Neuronal stem cell (in vitro differentiated cells): ENCODE measurements around the gene GMDS.

Source experiments
- DNase-seq: peaks from one replicate; pipeline ENCODE4 v3.0.0-alpha.2; 2013; ENCODE audit warnings: low spot score
- H2AFZ ChIP-seq: one replicate; pipeline ENCODE4 v1.6.1; 2013; ENCODE audit warnings: mild to moderate bottlenecking, low read length, inconsistent platforms
- H2AK5ac ChIP-seq: 2 replicates; pipeline ENCODE4 v1.6.1; 2013; ENCODE audit warnings: low read depth, mild to moderate bottlenecking, inconsistent platforms, low read length, moderate library complexity, mixed read lengths
- H2BK120ac ChIP-seq: 2 replicates; pipeline ENCODE4 v1.6.1; 2013; ENCODE audit warnings: low read depth, mild to moderate bottlenecking, inconsistent platforms, low read length, moderate library complexity, mixed read lengths
- H2BK12ac ChIP-seq: one replicate; pipeline ENCODE4 v1.6.1; 2013; ENCODE audit warnings: low read length, inconsistent platforms
- H2BK15ac ChIP-seq: 2 replicates; pipeline ENCODE4 v1.6.1; 2013; ENCODE audit warnings: mild to moderate bottlenecking, low read length, inconsistent platforms, mixed read lengths
- H2BK5ac ChIP-seq: one replicate; pipeline ENCODE4 v1.6.1; 2013; ENCODE audit warnings: inconsistent platforms, mild to moderate bottlenecking, low read length, moderate library complexity
- H3K14ac ChIP-seq: one replicate; pipeline ENCODE4 v1.6.1; 2013; ENCODE audit warnings: low read length, inconsistent platforms
- H3K18ac ChIP-seq: 2 replicates; pipeline ENCODE4 v1.6.1; 2013; ENCODE audit warnings: low read length, inconsistent platforms
- H3K23ac ChIP-seq: 2 replicates; pipeline ENCODE4 v1.6.1; 2013; ENCODE audit warnings: low read depth, mild to moderate bottlenecking, mixed read lengths, low read length, inconsistent platforms; ENCODE audit not compliant: poor library complexity
- H3K27ac ChIP-seq: replicated peaks from 3 replicates; pipeline ENCODE4 v1.5.1; 2013; ENCODE audit warnings: low read length, inconsistent platforms
- H3K27me3 ChIP-seq, 3 experiments: 2 replicates each; pipeline ENCODE4 v1.6.1; 2013; ENCODE audit warnings: low read length in 3 of 3, mild to moderate bottlenecking in 2 of 3, inconsistent platforms in 1 of 3, low read depth in 1 of 3, mixed read lengths in 1 of 3, moderate library complexity in 1 of 3; ENCODE audit not compliant: control insufficient read depth in 3 of 3, insufficient read depth in 3 of 3
- H3K36me3 ChIP-seq, 2 donors: replicated peaks in 1 of 2; 2 replicates each; pipeline ENCODE4 v1.6.1; 2013; ENCODE audit warnings: low read length in 2 of 2; ENCODE audit not compliant: control insufficient read depth in 2 of 2, insufficient read depth in 2 of 2
- H3K4ac ChIP-seq: 2 replicates; pipeline ENCODE4 v1.6.1; 2013; ENCODE audit warnings: inconsistent platforms, mild to moderate bottlenecking, low read length, moderate library complexity
- H3K4me1 ChIP-seq, 2 donors: 1 replicate in 1 of 2; 2 replicates in 1 of 2; pipeline ENCODE4 v1.6.1; 2013; ENCODE audit warnings: low read length in 2 of 2, low read depth in 1 of 2; ENCODE audit not compliant: control insufficient read depth in 2 of 2, insufficient read depth in 1 of 2
- H3K4me2 ChIP-seq: one replicate; pipeline ENCODE4 v1.6.1; 2013; ENCODE audit warnings: mild to moderate bottlenecking, low read length, inconsistent platforms; ENCODE audit not compliant: insufficient read depth, poor library complexity, severe bottlenecking
- H3K4me3 ChIP-seq, 2 donors: 2 replicates each; pipeline ENCODE4 v1.5.1; 2013; ENCODE audit warnings: low read length in 2 of 2, mild to moderate bottlenecking in 2 of 2, inconsistent platforms in 1 of 2, moderate library complexity in 1 of 2
- H3K79me1 ChIP-seq: one replicate; pipeline ENCODE4 v1.6.1; 2013; ENCODE audit warnings: low read depth, mild to moderate bottlenecking, inconsistent platforms, low read length, moderate library complexity
- H3K9ac ChIP-seq: one replicate; pipeline ENCODE4 v1.6.1; 2013; ENCODE audit warnings: mild to moderate bottlenecking, low read depth, low read length, inconsistent platforms; ENCODE audit not compliant: poor library complexity
- H3K9me3 ChIP-seq, 2 donors: replicated peaks in 1 of 2; 2 replicates each; pipeline versions ENCODE3 to v1.6.1; 2013; ENCODE audit warnings: low read length in 2 of 2, mild to moderate bottlenecking in 2 of 2, inconsistent platforms in 1 of 2, low read depth in 1 of 2, mixed read lengths in 1 of 2, moderate library complexity in 1 of 2; ENCODE audit not compliant: control insufficient read depth in 2 of 2, insufficient read depth in 1 of 2
- H4K8ac ChIP-seq: one replicate; pipeline ENCODE4 v1.6.1; 2013; ENCODE audit warnings: low read depth, mild to moderate bottlenecking, inconsistent platforms, low read length, moderate library complexity
- H4K91ac ChIP-seq: one replicate; pipeline ENCODE4 v1.6.1; 2013; ENCODE audit warnings: low read length, low read depth, mild to moderate bottlenecking, inconsistent platforms; ENCODE audit not compliant: poor library complexity
- WGBS, 2 donors: extraction: QIAGEN DNeasy Blood & Tissue Kit; methylation state at CpG; one replicate each; pipeline ENCODE4 v1.1.7; 2013; ENCODE audit warnings: missing lambda C conversion rate in 2 of 2, mixed read lengths in 1 of 2; ENCODE audit not compliant: insufficient read length in 2 of 2, insufficient replicate concordance in 1 of 2; ENCODE audit errors: extremely low coverage in 2 of 2; 5-methylcytosine and 5-hydroxymethylcytosine counted together

Gene GMDS

GRCh38 chr6:1701668-1702353 lies 543.6 kb downstream of the GMDS start:
- Histone ChIP-seq H3K36me3 (no peaks in the 10 kb centered on the region), H4K8ac (no peak overlapping the region), H2BK15ac (no peak overlapping the region), H2BK12ac (no peak overlapping the region), H3K4me2 (no peak overlapping the region), H2BK5ac (no peak overlapping the region), H3K9ac (no peak overlapping the region), H3K9me3 (peaks cover 0 to 2% of the 10 kb centered on the region in 2 donors), H3K27me3 (no peaks in the 10 kb centered on the region), H3K14ac (no peak overlapping the region), H2BK120ac (no peak overlapping the region), H3K27ac (no peak overlapping the region), H3K4me3 (no peak overlapping the region), H3K4ac (no peak overlapping the region), H4K91ac (no peak overlapping the region), H3K23ac (no peak overlapping the region), H2AK5ac (no peak overlapping the region), H3K18ac (no peak overlapping the region), H3K79me1 (no peaks in the 10 kb centered on the region), H3K4me1 (peaks cover 0 to 12% of the 10 kb centered on the region in 2 donors), H2AFZ (no peak overlapping the region)
- no CpG with 5 or more reads among the region's 12 CpGs for WGBS, 2 donors
- DNase-seq: no peak

GRCh38 chr6:1700278-1700967 lies 545.0 kb downstream of the GMDS start:
- H3K9ac ChIP-seq: no peak overlapping the region
- no peak overlapping the region for H3K4me2 ChIP-seq
- no peak overlapping the region for H3K23ac ChIP-seq
- no peak overlapping the region for H3K4me3 ChIP-seq
- H3K14ac ChIP-seq: no peak overlapping the region
- H3K4ac ChIP-seq: no peak overlapping the region
- peaks cover 0 to 2% of the 10 kb centered on the region in 2 donors for H3K9me3 ChIP-seq
- WGBS, 2 donors: no CpG with 5 or more reads among the region's 11 CpGs
- DNase-seq: no peak
- H2AK5ac ChIP-seq: no peak overlapping the region
- H2AFZ ChIP-seq: no peak overlapping the region
- H3K36me3 ChIP-seq: no peaks in the 10 kb centered on the region
- no peak overlapping the region for H2BK15ac ChIP-seq
- H2BK12ac ChIP-seq: no peak overlapping the region
- no peaks in the 10 kb centered on the region for H3K27me3 ChIP-seq
- H3K79me1 ChIP-seq: no peaks in the 10 kb centered on the region
- H3K18ac ChIP-seq: no peak overlapping the region
- H4K91ac ChIP-seq: no peak overlapping the region
- peaks cover 0 to 12% of the 10 kb centered on the region in 2 donors for H3K4me1 ChIP-seq
- no peak overlapping the region for H4K8ac ChIP-seq
- no peak overlapping the region for H2BK5ac ChIP-seq
- H2BK120ac ChIP-seq: no peak overlapping the region
- no peak overlapping the region for H3K27ac ChIP-seq

- WGBS, 2 donors: no CpG with 5 or more reads among the region's 11 CpGs
- H3K79me1 ChIP-seq: no peaks in the 10 kb centered on the region
- H2BK12ac ChIP-seq: no peak overlapping the region
- no peak for DNase-seq
- no peak overlapping the region for H2BK5ac ChIP-seq
- H3K27me3 ChIP-seq: no peaks in the 10 kb centered on the region
- H3K9me3 ChIP-seq: peaks cover 0 to 2% of the 10 kb centered on the region in 2 donors
- H3K4me3 ChIP-seq: no peak overlapping the region
- H4K91ac ChIP-seq: no peak overlapping the region
- no peak overlapping the region for H3K9ac ChIP-seq
- no peak overlapping the region for H3K27ac ChIP-seq
- no peak overlapping the region for H3K23ac ChIP-seq
- H2AK5ac ChIP-seq: no peak overlapping the region
- no peak overlapping the region for H3K14ac ChIP-seq
- H2BK120ac ChIP-seq: no peak overlapping the region
- no peak overlapping the region for H4K8ac ChIP-seq
- H3K4ac ChIP-seq: no peak overlapping the region
- H3K4me1 ChIP-seq: peaks cover 0 to 11% of the 10 kb centered on the region in 2 donors
- no peak overlapping the region for H3K4me2 ChIP-seq
- no peak overlapping the region for H2BK15ac ChIP-seq
- H3K36me3 ChIP-seq: no peaks in the 10 kb centered on the region
- no peak overlapping the region for H2AFZ ChIP-seq
- no peak overlapping the region for H3K18ac ChIP-seq
These were observed 546.9 kb downstream of the GMDS start for GRCh38 chr6:1698527-1698926.

- Histone ChIP-seq H3K14ac (no peak overlapping the region), H3K18ac (no peak overlapping the region), H3K9me3 (peaks cover 0 to 2% of the 10 kb centered on the region in 2 donors), H3K4ac (no peak overlapping the region), H3K79me1 (no peaks in the 10 kb centered on the region), H2AK5ac (no peak overlapping the region), H3K27ac (no peak overlapping the region), H3K36me3 (no peaks in the 10 kb centered on the region), H4K91ac (no peak overlapping the region), H2BK120ac (no peak overlapping the region), H2BK5ac (no peak overlapping the region), H4K8ac (no peak overlapping the region), H3K23ac (no peak overlapping the region), H2AFZ (no peak overlapping the region), H2BK12ac (no peak overlapping the region), H3K9ac (no peak overlapping the region), H3K4me2 (no peak overlapping the region), H3K4me3 (no peak overlapping the region), H3K4me1 (peaks cover 0 to 9% of the 10 kb centered on the region in 2 donors), H3K27me3 (no peaks in the 10 kb centered on the region), H2BK15ac (no peak overlapping the region)
- no CpG with 5 or more reads among the region's 10 CpGs for WGBS, 2 donors
- no peak for DNase-seq
These were observed 547.6 kb downstream of the GMDS start for GRCh38 chr6:1697688-1698351.
